Body of pancreas (tissue), 4 donors: ENCODE data around the gene GSC. TPM values are rescaled to one million over a fixed set of nuclear protein-coding genes. Genes with fewer than 3 reads are reported as not detected.
"Not testable (repeated sequence)": the region's sequence is repeated elsewhere in the genome, so short reads cannot be mapped to it uniquely, and the experiment has no call there.

ENCODE experiments used
- ATAC-seq: fragments of 150-250 bp; one replicate; pipeline ENCODE4 v1.9.1; 2016
- DNase-seq, 4 donors: peaks; one replicate each; pipeline ENCODE4 v3.0.0-alpha.2; 2019
- H3K27ac ChIP-seq, 4 donors: fragments of 200-600 bp; sonication (generic); 1 replicate in 3 of 4; 2 replicates in 1 of 4; pipeline versions ENCODE4 v1.5.1 to v1.6.1; 2016 to 2019; ENCODE audit warnings: mild to moderate bottlenecking in 1 of 4, mixed read lengths in 1 of 4, moderate library complexity in 1 of 4
- H3K27me3 ChIP-seq, 2 donors: fragments of 200-600 bp; sonication (generic); one replicate each; pipeline ENCODE4 v1.6.0; 2016; ENCODE audit warnings: mild to moderate bottlenecking in 1 of 2
- H3K36me3 ChIP-seq, 2 donors: fragments of 200-600 bp; sonication (generic); replicated peaks in 1 of 2; 2 replicates each; pipeline ENCODE4 v1.5.1; 2016; ENCODE audit warnings: low read depth in 2 of 2; ENCODE audit not compliant: insufficient read depth in 1 of 2
- H3K4me1 ChIP-seq: fragments of 200-600 bp; sonication (generic); one replicate; pipeline ENCODE4 v1.6.0; 2016
- H3K4me3 ChIP-seq, 2 donors: fragments of 200-600 bp; sonication (generic); 1 replicate in 1 of 2; 2 replicates in 1 of 2; pipeline ENCODE4 v1.5.1; 2016 to 2019
- H3K9me3 ChIP-seq, 3 donors: fragments of 200-600 bp; sonication (generic); 1 replicate in 2 of 3; 2 replicates in 1 of 3; pipeline ENCODE4 v1.5.1; 2016
- POLR2A ChIP-seq, 3 donors: fragments of 450-650 bp; IDR thresholded peaks; one replicate each; pipeline ENCODE4 v1.6.1; 2016; ENCODE audit warnings: antibody characterized with exemption in 3 of 3, mild to moderate bottlenecking in 2 of 3
- WGBS, 2 donors: methylation state at CpG; one replicate each; pipeline ENCODE4 v1.1.5; 2017; 5-methylcytosine and 5-hydroxymethylcytosine counted together
- intact Hi-C: fragments of 100-400 bp; cut with DNase I; formaldehyde crosslinking; loops from one replicate; pipeline ENCODE4 v1.15.1; 2023
- total RNA-seq, 2 donors: library from RNA; depleted of rRNA; stranded (reverse); fragments of >200 nt; gene quantifications; one replicate each; pipeline ENCODE4 v1.1.0, GENCODE V29; 2016
- TF ChIP-seq, protein P1 (sequence below), 7 experiments: fragments of 450-650 bp in 4 of 7; fragments of 200-600 bp in 3 of 7; sonication (generic) in 3 of 7; IDR thresholded peaks; one replicate each; pipeline ENCODE4 v1.5.1; 2016 to 2019; ENCODE audit warnings: antibody characterized with exemption in 7 of 7

The GSC gene
- total RNA-seq, 2 donors from 2014 or later: 0.33 to 1.0 TPM

DNA sequence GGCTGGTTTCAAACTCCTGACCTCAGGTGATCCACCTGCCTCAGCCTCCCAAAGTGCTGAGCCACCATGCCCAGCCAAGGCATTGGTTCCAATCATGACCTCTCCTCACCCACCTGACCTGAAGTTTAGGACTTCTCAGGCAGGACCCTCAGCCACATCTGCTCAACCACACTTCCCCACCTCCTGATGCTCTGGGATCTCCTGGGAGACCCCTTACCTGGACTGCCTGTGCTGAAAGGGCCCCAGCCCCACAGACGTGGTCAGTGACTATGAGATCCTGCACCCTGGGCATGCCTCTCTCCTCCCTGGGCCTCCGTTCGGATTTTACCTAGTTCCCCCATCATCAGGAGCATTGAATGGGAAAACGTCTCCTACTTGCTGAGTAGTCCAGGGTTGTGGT is 18.0 kb downstream of the GSC start:
- Histone ChIP-seq H3K4me3 (no peak overlapping the region), H3K4me1 (no peaks in the 10 kb centered on the region), H3K36me3 (no peaks in the 10 kb centered on the region), H3K27me3 (no peaks in the 10 kb centered on the region), H3K9me3 (no peaks in the 10 kb centered on the region), H3K27ac (no peak overlapping the region)
- WGBS, 2 donors: 63 to 74% methylated on average over 4 of the region's 4 CpGs
- DNase-seq (no peak), ATAC-seq (no peak)
- TF ChIP-seq, protein P1, sequence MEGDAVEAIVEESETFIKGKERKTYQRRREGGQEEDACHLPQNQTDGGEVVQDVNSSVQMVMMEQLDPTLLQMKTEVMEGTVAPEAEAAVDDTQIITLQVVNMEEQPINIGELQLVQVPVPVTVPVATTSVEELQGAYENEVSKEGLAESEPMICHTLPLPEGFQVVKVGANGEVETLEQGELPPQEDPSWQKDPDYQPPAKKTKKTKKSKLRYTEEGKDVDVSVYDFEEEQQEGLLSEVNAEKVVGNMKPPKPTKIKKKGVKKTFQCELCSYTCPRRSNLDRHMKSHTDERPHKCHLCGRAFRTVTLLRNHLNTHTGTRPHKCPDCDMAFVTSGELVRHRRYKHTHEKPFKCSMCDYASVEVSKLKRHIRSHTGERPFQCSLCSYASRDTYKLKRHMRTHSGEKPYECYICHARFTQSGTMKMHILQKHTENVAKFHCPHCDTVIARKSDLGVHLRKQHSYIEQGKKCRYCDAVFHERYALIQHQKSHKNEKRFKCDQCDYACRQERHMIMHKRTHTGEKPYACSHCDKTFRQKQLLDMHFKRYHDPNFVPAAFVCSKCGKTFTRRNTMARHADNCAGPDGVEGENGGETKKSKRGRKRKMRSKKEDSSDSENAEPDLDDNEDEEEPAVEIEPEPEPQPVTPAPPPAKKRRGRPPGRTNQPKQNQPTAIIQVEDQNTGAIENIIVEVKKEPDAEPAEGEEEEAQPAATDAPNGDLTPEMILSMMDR (IDR thresholded peaks at IDR 0.05): no peak
- TF ChIP-seq POLR2A (IDR thresholded peaks at IDR 0.05): no peak
- intact Hi-C loops: no loop called here

DNA sequence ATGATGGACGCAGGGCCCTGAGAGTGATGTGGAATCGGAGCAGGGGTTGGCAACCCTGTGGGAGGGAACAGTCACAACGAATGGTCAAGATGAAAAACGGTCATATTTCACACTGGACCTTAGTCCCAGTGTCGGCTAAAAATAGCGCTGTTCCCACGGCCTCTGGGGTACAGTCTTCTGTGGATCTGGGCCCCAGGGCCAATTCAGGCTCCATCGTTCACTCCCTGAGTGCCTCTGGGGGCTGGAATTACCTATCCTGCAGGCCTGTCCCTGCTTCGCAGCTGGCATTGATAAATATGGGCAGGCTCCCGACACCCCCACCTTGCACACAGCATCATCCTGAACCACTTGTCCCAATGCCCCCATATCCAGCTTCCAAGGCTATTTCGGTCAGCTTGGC is 18.6 kb downstream of the GSC start:
- intact Hi-C loops: no loop called here
- Histone ChIP-seq H3K9me3 (no peaks in the 10 kb centered on the region), H3K4me1 (no peaks in the 10 kb centered on the region), H3K27ac (no peak overlapping the region), H3K4me3 (no peak overlapping the region), H3K36me3 (no peaks in the 10 kb centered on the region), H3K27me3 (no peaks in the 10 kb centered on the region)
- TF ChIP-seq, protein P1 (IDR thresholded peaks at IDR 0.05): no peak
- no peak for TF ChIP-seq POLR2A (IDR thresholded peaks at IDR 0.05)
- ATAC-seq (no peak), DNase-seq (no peak)
- 65 to 79% methylated on average over 11 of the region's 11 CpGs for WGBS, 2 donors

DNA sequence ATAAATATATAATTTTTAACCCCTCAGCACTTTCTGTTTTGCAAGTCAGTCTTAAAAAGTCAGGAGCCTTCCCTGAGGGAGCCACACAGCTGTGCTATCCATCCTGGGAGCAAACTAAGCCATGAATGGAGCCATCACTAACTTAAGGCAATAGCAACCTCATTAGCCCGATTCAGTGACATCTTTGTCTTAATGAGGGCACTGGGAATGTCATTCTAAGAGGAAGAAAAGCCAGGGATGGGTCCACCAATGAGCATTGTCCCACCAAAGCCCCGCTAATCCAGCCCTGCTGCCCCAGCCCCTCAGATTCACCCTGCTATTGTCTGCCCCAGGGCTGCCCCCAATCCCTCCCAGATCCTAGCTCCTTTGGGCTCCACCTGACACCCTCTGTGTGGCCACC is 19.5 kb downstream of the GSC start:
- intact Hi-C loops: no loop called here
- H3K4me3 ChIP-seq: no peak overlapping the region
- H3K36me3 ChIP-seq: no peaks in the 10 kb centered on the region
- TF ChIP-seq, protein P1 (IDR thresholded peaks at IDR 0.05): no peak
- no peak for TF ChIP-seq POLR2A (IDR thresholded peaks at IDR 0.05)
- no peak overlapping the region for H3K27ac ChIP-seq
- WGBS, 2 donors: 58 to 71% methylated on average over 2 of the region's 2 CpGs
- DNase-seq: no peak
- no peaks in the 10 kb centered on the region for H3K27me3 ChIP-seq
- H3K9me3 ChIP-seq: no peaks in the 10 kb centered on the region
- no peak for ATAC-seq
- no peaks in the 10 kb centered on the region for H3K4me1 ChIP-seq

DNA sequence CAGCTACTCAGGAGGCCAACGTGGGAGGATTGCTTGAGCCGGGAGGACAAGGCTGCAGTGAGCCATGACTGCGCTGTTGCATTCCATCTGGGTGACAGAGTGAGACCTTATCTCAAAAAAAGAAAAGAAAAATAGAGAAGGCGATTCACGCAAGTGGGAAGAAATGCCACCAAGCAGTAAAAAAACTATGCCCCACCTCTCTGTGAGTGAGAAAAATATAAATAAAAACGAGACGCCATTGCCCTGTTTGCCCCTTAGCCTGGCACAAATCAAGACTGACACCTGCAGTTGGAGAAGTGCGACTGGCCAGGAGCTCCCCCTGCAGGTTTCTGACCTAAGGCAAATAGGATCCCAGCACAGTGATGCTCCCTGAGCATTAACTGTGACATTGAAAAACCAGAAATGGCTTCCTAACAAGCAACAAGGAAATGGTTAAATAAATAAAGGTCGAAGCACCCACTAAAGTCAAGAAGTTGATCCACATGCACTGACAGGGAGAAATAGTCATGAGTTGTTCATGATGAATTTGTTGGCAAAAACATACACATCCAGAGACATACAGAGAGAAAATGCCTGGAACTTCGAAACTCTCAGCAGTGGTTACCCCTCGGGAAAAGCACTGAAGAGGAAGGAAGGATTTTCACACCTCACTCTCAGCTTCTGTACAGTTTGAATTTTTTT is 21.1 kb downstream of the GSC start:
- WGBS, 2 donors: 19 to 21% methylated on average over 11 of the region's 11 CpGs
- peak; percentile 63 for ATAC-seq
- Histone ChIP-seq H3K36me3 (no peaks in the 10 kb centered on the region), H3K27me3 (no peaks in the 10 kb centered on the region), H3K9me3 (no peaks in the 10 kb centered on the region), H3K4me3 (no peak overlapping the region), H3K4me1 (no peaks in the 10 kb centered on the region), H3K27ac (no peak overlapping the region)
- intact Hi-C loops: no loop called here
- TF ChIP-seq POLR2A (IDR thresholded peaks at IDR 0.05): no peak
- TF ChIP-seq, protein P1 (IDR thresholded peaks at IDR 0.05): peak; percentile 36 to 62 (median 60)
- peak; percentile 50 to 69 (median 52) for DNase-seq

DNA sequence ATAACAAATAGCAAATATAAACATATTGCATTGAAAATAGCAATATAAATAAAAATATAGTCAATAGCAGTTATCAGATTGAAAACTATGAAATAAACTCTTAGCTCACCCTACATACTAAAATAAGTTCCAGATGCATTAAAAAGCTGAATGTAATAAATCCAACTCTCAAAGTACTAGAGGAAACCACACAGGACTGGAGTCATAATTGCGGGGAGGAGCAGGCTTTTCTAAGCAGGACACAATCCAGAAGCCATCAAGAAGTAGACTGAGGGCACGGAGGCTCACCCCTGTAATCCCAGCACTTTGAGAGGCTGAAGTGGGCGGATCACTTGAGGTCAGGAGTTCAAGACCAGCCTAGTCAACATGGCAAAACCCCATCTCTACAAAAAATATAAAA is 22.2 kb downstream of the GSC start:
- WGBS, 2 donors: 71 to 82% methylated on average over 3 of the region's 3 CpGs
- no peak for DNase-seq
- Histone ChIP-seq H3K36me3 (no peaks in the 10 kb centered on the region), H3K27me3 (no peaks in the 10 kb centered on the region), H3K4me1 (no peaks in the 10 kb centered on the region), H3K4me3 (no peak overlapping the region), H3K27ac (no peak overlapping the region), H3K9me3 (no peaks in the 10 kb centered on the region)
- intact Hi-C loops: no loop called here
- ATAC-seq: no peak
- no peak for TF ChIP-seq POLR2A (IDR thresholded peaks at IDR 0.05)
- TF ChIP-seq, protein P1 (IDR thresholded peaks at IDR 0.05): no peak

DNA sequence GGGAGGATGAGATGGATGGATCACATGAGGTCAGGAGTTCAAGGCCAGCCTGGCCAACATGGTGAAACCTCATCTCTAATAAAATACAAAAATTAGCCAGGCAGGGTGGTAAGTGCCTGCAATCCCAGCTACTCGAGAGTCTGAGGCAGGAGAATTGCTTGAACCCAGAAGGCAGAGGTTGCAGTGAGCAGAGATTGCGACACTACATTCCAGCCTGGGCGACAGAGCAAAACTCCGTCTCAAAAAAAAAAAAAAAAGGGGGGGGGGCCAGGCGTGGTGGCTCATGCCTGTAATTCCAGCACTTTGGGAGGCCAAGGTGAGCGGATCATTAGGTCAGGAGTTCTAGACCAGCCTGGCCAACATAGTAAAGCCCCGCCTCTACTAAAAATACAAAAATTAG is 22.8 kb downstream of the GSC start:
- DNase-seq, H3K27ac ChIP-seq, H3K4me3 ChIP-seq, intact Hi-C loops, H3K4me1 ChIP-seq, H3K36me3 ChIP-seq, H3K27me3 ChIP-seq, ATAC-seq, H3K9me3 ChIP-seq: not testable (repeated sequence)
- WGBS, 2 donors: 84 to 88% methylated on average over 7 of the region's 7 CpGs
